HUES48 (cell line): ENCODE results near the gene ZNF728.
"Not testable (repeated sequence)": the region's sequence is repeated elsewhere in the genome, so short reads cannot be mapped to it uniquely, and the experiment has no call there.

ENCODE experiments used
- H3K27ac ChIP-seq: one replicate; pipeline ENCODE4 v1.7.0; 2013; ENCODE audit warnings: low read depth, low read length, inconsistent platforms
- H3K27me3 ChIP-seq: 2 replicates; pipeline ENCODE4 v1.6.1; 2013; ENCODE audit warnings: mild to moderate bottlenecking, low read length; ENCODE audit not compliant: control insufficient read depth, insufficient read depth
- H3K36me3 ChIP-seq: 2 replicates; pipeline ENCODE4 v1.6.1; 2013; ENCODE audit warnings: low read length; ENCODE audit not compliant: control insufficient read depth, insufficient read depth
- H3K4me1 ChIP-seq: 2 replicates; pipeline ENCODE4 v1.6.1; 2013; ENCODE audit warnings: mild to moderate bottlenecking, low read length; ENCODE audit not compliant: control insufficient read depth, insufficient read depth
- H3K4me3 ChIP-seq: 2 replicates; pipeline ENCODE4 v1.5.1; 2013; ENCODE audit warnings: mild to moderate bottlenecking, low read depth, low read length
- H3K9ac ChIP-seq: 2 replicates; pipeline ENCODE4 v1.6.1; 2013; ENCODE audit warnings: mild to moderate bottlenecking, low read depth, low read length, moderate library complexity
- H3K9me3 ChIP-seq: 2 replicates; pipeline ENCODE4 v1.6.1; 2013; ENCODE audit warnings: low read length; ENCODE audit not compliant: control insufficient read depth, insufficient read depth

Gene ZNF728

DNA sequence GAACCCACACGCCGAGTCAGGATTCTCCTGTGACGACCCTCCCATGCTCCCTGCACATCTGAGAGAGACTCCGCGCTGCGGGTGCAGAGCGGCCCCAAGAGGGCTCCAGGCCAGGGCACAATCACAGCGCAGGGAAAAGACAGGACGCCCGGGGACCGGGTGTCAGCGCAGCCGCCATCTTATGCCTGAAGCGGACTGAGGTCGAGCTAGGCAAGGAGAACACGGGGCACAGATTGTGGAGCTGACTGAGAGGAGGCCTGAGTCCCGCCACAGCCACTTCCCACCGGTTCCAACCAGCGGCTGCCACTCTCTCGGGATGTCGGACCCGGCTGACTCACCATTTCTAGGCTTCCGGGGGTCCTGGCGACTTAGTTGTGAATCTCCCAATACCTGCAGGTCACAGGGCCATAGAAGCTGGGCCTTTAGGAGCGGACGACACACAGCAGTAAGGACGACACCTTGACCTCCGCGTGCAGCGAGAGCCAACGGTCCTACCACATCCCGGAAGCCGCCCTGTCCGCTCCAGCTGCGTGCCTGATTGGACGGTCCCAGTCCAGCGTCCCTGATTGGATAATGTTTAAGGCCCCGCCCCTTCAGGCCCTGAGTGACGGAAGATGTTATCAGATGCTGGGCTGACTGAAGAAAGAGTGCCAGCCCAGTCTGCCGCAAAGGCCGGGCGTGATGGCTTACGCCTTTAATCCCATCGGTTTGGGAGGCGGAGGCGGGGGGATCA is at the start of gene ZNF728:
Gene ZNF728 (minus strand): TSS at position 487 of the 733 bp plus-strand sequence. CDS start 146 bp downstream, at position 341.
- Histone ChIP-seq H3K9ac (no peak within 1 kb of the TSS), H3K27me3 (no peaks in the 10 kb centered on the region), H3K4me3 (no peak within 1 kb of the TSS), H3K9me3 (peaks cover 66% of the 10 kb centered on the region), H3K4me1 (no peaks in the 10 kb centered on the region), H3K27ac (no peak within 1 kb of the TSS), H3K36me3 (no peaks in the 10 kb centered on the region)

DNA sequence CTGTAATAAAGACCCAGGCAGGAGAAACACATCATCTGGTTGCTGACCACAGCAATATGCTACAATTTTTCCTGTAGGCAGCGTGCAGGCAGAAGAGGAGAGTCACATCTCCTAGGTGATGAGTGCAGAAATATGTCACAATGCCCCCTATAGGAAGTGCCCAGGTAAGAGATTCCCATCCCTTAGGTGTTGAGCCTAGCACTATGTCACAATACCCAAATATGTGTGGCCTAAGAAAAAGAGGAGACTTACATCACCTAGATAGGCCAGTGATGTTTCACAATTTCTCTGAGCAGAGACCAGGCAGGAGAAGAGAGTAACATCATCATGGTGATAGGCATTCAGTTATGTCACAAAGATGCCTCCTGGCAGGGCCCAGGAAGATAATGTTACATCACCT is 49.4 kb upstream of the ZNF728 start:
- Histone ChIP-seq H3K9ac (no peak overlapping the region), H3K36me3 (no peaks in the 10 kb centered on the region), H3K27me3 (no peaks in the 10 kb centered on the region), H3K27ac (no peak overlapping the region), H3K4me1 (no peaks in the 10 kb centered on the region), H3K4me3 (no peak overlapping the region), H3K9me3 (peaks cover 92% of the 10 kb centered on the region)

DNA sequence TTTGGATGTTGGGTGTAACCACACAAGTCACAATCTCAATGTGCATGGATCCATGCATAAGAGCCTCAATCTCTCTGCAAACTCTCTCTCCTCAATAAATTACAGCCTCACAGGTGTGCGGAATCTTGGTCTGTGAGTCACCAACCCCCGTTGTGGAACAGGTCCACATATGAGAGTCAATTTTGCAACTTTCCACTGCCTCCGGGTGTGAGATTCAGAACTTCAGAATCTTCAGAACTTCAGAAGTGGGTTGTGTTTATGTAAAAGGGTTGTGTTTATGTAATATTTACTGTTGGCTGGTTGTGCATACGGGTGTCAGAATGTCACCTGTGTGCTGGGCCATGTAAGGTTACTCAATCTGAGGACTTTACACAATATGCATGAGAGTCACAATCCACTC is 46.3 kb upstream of the ZNF728 start:
- H3K4me3 ChIP-seq = no peak overlapping the region
- H3K4me1 ChIP-seq = no peaks in the 10 kb centered on the region
- no peaks in the 10 kb centered on the region for H3K27me3 ChIP-seq
- H3K9me3 ChIP-seq = peaks cover 90% of the 10 kb centered on the region
- H3K36me3 ChIP-seq = no peaks in the 10 kb centered on the region
- no peak overlapping the region for H3K9ac ChIP-seq
- no peak overlapping the region for H3K27ac ChIP-seq

DNA sequence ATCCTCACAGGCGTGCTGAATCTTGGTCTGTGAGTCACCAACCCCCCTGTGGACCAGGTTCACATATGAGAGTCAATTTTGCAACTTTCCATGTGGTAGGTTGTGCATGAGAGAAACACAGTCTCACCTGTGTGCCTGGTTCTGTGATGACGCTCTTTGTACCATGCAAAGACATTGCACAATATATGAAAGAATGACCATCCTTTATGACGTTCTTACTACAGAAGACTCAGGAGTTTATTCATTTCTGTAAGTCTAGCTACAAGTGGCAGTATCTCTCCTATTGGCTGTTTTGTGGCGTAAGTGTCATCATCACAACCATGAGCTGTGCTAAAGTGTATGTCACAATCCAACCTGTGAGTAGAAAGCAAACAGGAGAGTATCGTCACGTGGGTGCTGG is 43.8 kb upstream of the ZNF728 start:
- H3K9me3 ChIP-seq = peaks cover 85% of the 10 kb centered on the region

DNA sequence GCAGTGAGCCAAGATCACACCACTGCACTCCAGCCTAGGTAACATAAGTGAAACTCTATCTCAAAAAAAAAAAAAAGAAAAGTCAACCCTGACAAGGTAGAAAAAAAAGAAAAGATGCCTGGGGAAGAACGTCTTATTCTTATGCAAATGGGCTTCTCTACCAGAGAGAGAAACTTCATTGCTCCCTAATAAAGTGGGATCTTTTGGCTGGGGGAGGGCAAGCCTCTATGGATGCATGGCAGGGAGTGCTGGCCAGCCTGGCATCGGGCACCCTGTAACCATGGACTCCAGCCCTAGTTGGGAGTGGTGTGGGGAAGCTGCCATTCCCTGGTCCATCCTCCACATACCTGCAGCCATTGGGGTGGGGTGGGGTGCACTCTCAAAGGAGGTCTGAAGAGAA is 30.7 kb upstream of the ZNF728 start:
- Histone ChIP-seq H3K4me3 (no peak overlapping the region), H3K9me3 (peaks cover 69% of the 10 kb centered on the region), H3K27me3 (no peaks in the 10 kb centered on the region)

More for the DNA sequence above, 43.8 kb upstream of the ZNF728 start:
- H3K27ac ChIP-seq = no peak overlapping the region
- H3K36me3 ChIP-seq = no peaks in the 10 kb centered on the region
- no peaks in the 10 kb centered on the region for H3K4me1 ChIP-seq
- no peak overlapping the region for H3K9ac ChIP-seq
- no peaks in the 10 kb centered on the region for H3K27me3 ChIP-seq
- H3K4me3 ChIP-seq = no peak overlapping the region

DNA sequence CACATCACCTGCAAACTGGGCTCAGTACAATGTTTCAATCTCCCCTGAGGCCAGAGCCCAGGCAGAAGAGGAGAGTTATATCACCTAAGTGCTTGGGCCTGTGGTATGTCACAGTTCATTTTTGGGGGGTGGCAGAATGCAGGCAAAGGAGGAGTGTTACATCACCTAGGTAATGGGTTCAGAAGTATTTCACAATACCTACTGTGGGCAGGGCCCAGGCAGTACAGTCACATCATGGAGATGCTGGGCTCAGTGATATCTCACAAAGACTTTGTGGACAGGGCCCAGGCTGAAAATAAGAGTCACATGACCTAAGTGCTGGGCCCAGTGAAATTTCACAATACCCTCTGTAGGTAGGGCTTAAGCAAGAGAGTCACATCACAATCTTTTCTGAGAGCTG is 12.7 kb upstream of the ZNF728 start:
- H3K4me3 ChIP-seq = no peak overlapping the region
- H3K4me1 ChIP-seq = no peaks in the 10 kb centered on the region
- H3K27ac ChIP-seq = no peak overlapping the region
- H3K27me3 ChIP-seq = no peaks in the 10 kb centered on the region
- H3K36me3 ChIP-seq = no peaks in the 10 kb centered on the region
- peaks cover 88% of the 10 kb centered on the region for H3K9me3 ChIP-seq
- no peak overlapping the region for H3K9ac ChIP-seq

More for the DNA sequence above, 30.7 kb upstream of the ZNF728 start:
- no peaks in the 10 kb centered on the region for H3K36me3 ChIP-seq
- H3K9ac ChIP-seq = no peak overlapping the region
- H3K27ac ChIP-seq = no peak overlapping the region
- no peaks in the 10 kb centered on the region for H3K4me1 ChIP-seq

DNA sequence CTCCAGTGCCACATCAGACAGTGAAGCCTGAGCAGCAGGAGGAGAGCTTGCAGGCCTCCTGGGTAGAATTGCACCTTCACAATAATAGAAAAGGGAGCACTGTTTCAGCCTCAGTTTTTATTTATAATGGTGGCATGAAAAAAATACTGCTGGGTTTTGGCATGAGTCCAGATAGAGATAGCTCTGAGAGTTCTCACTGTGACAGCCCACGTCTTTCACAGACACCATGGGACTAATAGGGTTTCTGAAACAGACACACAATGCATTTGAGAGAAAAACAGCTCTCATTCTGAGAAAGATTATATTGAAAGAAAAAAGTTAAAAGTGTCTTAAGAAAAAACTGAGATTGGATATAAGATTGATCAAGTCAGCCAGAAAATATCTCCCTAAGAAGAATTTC is 8.0 kb downstream of the ZNF728 start:
- H3K27me3 ChIP-seq, H3K36me3 ChIP-seq, H3K4me3 ChIP-seq, H3K9ac ChIP-seq, H3K4me1 ChIP-seq, H3K27ac ChIP-seq: not testable (repeated sequence)
- H3K9me3 ChIP-seq = peaks cover 84% of the 10 kb centered on the region

DNA sequence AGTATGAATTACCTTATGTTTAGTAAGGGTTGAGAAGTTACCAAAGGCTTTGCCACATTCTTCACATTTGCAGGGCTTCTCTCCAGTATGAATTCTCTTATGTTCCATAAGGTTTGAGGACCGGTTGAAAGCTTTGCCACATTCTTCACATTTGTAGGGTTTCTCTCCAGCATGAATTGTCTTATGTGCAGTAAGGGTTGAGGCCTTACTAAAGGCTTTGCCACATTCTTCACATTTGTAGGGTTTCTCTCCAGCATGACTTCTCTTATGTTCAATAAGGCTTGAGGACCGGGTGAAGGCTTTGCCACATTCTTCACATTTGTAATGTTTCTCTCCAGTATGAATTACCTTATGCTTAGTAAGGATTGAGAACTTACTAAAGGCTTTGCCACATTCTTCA is 26.7 kb downstream of the ZNF728 start:
- H3K4me3 ChIP-seq = no peak overlapping the region
- H3K9me3 ChIP-seq = peaks cover 91% of the 10 kb centered on the region
- H3K9ac ChIP-seq = no peak overlapping the region
- no peaks in the 10 kb centered on the region for H3K4me1 ChIP-seq
- no peak overlapping the region for H3K27ac ChIP-seq
- H3K27me3 ChIP-seq = no peaks in the 10 kb centered on the region
- no peaks in the 10 kb centered on the region for H3K36me3 ChIP-seq

DNA sequence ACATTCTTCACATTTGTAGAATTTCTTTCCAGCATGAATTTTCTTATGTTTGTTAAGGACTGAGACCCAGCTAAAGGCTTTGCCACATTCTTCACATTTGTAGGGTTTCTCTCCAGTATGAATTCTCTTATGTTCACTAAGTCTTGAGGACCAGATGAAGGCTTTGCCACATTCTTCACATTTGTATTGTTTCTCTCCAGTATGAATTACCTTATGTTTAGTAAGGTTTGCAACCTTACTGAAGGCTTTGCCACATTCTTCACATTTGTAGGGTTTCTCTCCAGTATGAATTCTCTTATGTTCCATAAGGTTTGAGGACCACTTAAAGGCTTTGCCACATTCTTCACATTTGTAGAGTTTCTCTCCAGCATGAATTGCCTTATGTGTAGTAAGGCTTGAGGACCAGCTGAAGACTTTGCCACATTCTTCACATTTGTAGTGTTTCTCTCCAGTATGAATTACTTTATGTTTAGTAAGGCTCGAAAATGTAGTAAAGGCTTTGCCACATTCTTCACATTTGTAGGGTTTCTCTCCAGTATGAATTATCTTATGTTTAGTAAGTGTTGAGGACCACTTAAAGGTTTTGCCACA is 27.3 kb downstream of the ZNF728 start:
- peaks cover 90% of the 10 kb centered on the region for H3K9me3 ChIP-seq
- not testable (repeated sequence) for H3K4me3 ChIP-seq, H3K36me3 ChIP-seq, H3K27me3 ChIP-seq, H3K4me1 ChIP-seq, H3K9ac ChIP-seq, H3K27ac ChIP-seq

DNA sequence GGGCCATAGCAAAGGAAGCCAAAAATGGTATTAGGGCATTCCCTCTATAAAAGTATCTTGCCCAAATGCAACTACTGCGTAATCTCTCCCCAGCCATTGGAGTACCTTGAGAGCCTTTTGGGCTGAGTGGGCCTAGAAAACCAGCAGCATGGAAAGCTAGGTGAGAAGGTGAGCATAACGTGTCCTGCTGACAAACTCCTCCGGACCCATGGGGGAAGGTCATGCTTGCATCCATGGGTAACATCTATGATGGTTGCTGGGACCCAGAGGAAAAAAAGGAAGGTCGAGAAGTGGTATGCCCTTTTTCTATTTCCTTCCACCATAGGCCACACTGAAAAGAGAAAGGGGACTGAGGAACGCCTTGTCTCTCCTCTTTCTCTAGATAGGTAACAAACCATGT is 57.4 kb downstream of the ZNF728 start:
- no peak overlapping the region for H3K4me3 ChIP-seq
- no peaks in the 10 kb centered on the region for H3K36me3 ChIP-seq
- H3K4me1 ChIP-seq = no peaks in the 10 kb centered on the region
- H3K9me3 ChIP-seq = peaks cover 91% of the 10 kb centered on the region
- H3K9ac ChIP-seq = no peak overlapping the region
- H3K27me3 ChIP-seq = no peaks in the 10 kb centered on the region
- no peak overlapping the region for H3K27ac ChIP-seq

DNA sequence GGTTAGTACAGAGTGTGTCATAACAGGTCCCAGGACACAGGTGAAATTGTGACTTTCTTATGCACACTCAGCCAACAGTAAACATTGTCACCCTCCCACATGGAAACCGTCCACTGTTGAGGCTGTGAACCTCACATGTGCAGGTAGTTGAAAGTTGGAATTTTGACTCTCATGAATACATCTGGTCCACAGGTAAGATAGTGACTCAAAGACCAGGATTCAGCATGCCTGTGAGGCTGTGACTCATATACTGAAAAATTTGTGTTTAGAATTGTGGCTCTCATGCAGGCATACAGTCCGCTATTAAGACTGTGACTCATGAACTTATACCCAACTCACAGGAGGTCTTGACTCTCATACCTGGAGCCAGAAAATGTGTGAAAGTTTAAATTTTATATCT is 67.8 kb downstream of the ZNF728 start:
- H3K4me1 ChIP-seq = no peaks in the 10 kb centered on the region
- H3K9me3 ChIP-seq = peaks cover 80% of the 10 kb centered on the region
- no peaks in the 10 kb centered on the region for H3K36me3 ChIP-seq
- no peaks in the 10 kb centered on the region for H3K27me3 ChIP-seq
- no peak overlapping the region for H3K27ac ChIP-seq
- H3K9ac ChIP-seq = no peak overlapping the region
- no peak overlapping the region for H3K4me3 ChIP-seq
